GM21723 (cell line): ENCODE results near the gene FASTKD2.
"Not testable (repeated sequence)": the region's sequence is repeated elsewhere in the genome, so short reads cannot be mapped to it uniquely, and the experiment has no call there.

Experiments used
- ATAC-seq: cut with Tn5 transposase; IDR thresholded peaks from one replicate; pipeline ENCODE4 v1.9.1; 2021; ENCODE audit warnings: mild to moderate bottlenecking, moderate library complexity; ENCODE audit not compliant: unreplicated experiment

FASTKD2 gene

GRCh38 chr2:206790311-206790935 lies 25.0 kb downstream of the FASTKD2 start:
- no peak for ATAC-seq

GRCh38 chr2:206792645-206793044 lies 27.2 kb downstream of the FASTKD2 start:
- no peak for ATAC-seq

DNA sequence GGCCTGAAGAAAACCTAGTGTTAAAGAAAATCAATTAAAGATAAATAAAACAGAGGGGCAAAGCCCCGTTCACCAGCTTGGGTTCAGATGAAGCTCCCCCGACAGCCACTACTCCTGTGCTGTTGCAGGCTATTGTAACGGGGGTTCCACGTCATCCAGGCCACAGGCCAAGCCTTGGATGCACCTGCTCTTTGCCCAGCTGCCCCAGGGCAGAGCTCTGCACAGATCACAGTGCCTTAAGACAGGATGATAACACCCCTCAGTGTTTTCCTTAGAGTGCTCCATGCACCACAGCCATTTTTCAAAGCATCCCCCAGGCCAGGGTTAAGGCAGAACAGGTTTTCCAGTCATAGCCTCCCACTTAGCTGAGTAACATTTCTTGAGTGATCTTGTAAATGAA lies 32.0 kb downstream of the FASTKD2 start:
- ATAC-seq: no peak

GRCh38 chr2:206798000-206798399 lies 32.6 kb downstream of the FASTKD2 start:
- no peak for ATAC-seq

- ATAC-seq: no peak
Measured at GRCh38 chr2:206799083-206799482, 33.7 kb downstream of the FASTKD2 start.

DNA sequence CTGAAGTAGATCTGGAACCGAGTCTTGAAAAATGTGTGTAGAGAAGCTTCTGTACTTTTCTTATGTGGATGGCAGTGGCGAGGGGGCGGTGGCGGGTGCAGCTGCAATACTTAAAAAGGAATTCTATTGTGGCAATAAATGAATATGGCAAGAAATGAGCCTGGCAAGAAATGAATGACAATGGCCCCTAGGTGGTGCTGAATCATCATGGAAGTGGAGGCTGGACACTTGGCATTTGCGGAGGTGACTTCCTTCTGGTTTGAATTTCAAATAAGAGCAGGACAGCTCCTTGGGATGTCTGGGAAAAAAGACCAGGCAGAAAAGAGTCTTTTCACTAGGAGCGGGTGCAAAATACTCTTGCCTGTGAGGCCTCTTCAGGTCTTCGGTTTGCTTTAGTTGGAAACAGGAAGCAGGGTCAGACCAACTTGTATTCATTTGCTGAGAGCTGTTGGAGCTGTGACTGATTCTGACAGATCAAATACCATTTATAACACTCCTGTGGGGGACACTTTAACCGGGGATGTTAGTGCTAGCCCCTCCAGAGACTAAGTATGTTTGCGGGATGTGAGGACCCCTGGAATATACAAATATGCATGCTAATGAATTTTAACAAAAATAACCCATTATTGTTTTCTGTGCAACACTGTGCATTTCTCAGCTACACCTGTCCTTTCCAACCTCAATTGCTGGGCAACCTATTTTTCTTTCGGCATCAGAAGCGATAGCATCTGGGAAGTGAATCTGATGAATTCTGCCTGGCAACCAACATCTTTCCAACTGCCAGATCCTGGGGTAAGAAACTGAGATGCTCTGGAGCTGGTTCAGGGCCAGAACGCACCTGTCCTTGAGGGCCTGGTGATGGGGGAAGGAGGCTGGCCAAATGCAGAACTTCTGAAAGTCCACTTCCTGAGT lies 35.4 kb downstream of the FASTKD2 start:
- peak; percentile 74 for ATAC-seq

DNA sequence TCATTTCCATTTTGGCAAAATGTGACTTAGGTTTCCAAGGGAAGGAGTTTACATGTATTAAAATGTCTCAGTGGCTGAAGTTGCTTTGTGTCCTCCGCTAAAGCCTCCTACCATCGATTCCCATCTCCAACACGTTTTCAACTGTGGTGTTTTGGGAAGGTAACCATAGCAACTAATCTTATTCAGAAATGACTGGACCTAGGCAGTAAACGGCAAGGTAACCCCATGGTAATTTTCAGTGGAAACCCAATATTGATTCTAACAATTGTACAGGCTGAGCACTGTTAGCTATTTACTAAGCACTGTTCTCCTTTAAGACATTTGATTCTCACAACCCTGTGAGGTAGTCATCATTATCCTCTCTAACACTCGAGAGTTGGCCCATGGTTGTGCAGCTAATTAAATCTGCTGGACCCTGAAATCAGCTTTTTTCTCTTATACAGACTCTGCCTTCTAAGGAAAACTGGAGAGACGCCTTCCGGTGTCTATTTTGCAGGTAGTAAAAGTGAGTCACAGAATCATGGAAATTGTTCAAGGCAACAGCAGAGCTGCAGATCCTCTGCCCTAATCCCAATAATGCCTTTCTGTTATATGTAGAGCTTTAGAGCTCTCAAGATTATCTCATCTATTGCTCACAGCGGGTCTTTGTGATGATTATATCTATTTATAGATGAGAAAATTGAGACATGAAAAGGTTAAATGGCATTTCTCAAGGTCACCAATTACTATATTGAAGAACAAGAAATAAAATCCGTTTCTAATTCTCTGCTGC lies 36.2 kb downstream of the FASTKD2 start:
- no peak for ATAC-seq

DNA sequence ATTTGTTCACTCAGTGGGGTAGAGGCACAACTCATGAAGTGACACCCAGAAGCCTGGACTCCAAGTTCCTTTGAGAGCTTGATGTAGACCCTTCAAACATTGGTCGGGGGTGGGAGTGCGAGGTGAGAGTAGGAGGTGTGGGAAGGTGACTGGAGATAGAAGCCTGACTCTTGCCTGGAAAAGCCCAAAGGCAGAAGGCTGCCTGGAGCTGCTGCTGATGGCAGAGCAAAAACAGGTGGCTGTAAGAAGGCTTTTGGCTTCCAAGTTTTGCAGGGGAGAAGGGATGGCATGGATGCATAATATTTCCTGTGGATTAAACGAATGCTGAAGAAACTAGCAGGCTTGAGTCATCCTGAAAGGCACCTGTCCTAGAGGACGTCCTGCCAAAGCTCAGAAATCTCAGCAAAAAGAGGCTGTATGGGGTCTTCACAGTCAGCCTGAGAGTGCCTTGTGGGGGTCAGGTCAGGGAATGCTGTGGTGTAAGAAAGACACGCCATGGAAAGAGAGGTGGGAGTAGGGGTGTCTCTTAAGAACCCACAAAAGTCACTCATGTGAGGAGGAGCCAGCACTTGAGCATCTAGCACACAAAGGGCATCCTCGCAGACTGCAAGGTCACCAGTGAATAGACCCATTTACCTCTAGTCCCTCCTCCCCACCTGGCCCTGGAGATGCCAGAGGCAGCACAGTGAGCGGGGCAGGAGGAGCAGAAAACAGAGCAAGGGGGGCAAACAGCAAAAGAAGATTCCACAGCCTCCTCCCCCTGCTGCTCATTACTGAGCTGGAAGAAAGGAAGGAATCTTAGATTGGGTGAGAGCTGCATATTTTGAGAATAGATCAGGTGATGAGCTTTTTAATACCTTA lies 37.5 kb downstream of the FASTKD2 start:
- no peak for ATAC-seq

- ATAC-seq: no peak
Measured at GRCh38 chr2:206804326-206804725, 38.9 kb downstream of the FASTKD2 start.

GRCh38 chr2:206805887-206806607 lies 40.6 kb downstream of the FASTKD2 start:
- no peak for ATAC-seq

DNA sequence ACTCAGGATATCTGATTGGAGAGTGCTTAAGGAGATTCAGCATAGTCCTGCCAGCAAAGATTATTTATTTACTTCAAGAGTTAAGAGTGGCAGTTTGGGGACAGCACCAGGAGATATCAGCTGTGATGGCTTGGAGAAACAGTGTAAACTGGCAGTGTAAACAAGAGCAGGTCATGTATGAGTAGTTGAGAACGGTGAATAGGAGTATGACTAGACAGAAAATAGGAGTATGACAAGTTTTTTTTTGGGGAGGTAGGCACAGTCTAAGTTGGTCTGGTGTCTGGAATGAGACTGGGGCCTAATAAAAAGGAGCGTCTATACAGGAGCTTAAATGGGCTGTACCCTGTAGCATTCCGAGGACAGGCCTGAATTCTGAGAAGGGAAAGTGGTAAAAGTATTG lies 42.2 kb downstream of the FASTKD2 start:
- ATAC-seq: not testable (repeated sequence)

GRCh38 chr2:206812471-206812870 lies 47.1 kb downstream of the FASTKD2 start:
- not testable (repeated sequence) for ATAC-seq

GRCh38 chr2:206814498-206814897 lies 49.1 kb downstream of the FASTKD2 start:
- ATAC-seq: no peak

DNA sequence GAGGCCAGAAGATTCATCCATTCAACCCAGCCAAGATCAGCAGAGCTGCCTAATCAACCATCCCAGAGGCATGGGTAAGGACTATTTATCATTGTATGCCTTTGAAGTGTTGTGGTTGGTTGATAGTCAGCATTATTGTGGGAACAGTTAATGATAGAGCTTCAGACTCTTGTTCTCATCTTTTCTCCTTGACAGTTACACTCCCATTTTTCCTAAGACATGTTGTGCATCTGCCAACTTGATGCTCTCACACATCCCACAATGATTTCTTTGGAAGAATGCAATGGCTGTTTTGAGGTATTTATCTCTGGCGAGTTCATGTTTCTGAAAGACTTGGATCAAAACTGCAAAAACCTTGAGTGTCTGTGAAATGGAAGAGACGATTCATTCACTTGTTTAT lies 55.4 kb downstream of the FASTKD2 start:
- no peak for ATAC-seq

DNA sequence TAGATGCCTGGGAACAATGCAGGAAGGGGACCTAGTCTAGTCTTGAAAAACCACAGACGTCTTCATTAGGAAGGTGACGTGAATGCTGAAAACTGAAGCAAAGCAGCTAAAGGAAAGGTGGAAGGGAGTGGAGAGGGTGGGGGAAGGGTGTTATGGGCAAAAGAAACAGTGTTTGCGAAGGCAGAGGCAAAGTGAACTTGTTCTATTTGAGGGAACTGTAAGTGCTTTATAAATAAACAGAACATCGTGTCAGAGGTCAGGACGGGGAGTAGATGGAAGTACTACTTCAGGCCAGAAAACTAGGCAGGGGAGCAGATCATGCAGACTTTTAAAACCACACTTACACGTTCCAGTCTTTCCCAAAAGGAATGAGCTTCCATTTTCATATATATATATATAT lies 57.8 kb downstream of the FASTKD2 start:
- ATAC-seq: no peak

- no peak for ATAC-seq
Measured at GRCh38 chr2:206824087-206824618, 58.7 kb downstream of the FASTKD2 start.

DNA sequence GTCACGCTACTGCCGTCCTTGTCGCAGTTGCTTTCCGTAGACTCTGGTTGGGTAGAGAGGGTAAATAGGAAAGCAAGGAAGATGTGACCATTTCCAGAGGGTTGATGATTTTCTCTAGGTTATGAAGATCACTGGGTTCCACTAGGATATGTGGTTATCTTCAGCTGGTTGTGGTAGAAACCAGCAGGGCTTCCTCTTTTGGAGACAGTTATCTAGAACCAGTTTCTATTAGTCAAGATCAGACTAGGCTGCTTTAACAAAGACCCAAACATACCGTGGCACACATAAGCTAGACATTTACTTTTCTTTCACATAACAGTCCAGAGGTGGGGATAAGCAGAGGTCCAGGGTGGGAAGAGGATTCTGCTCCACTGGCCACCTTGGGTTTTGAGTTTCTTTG lies 59.6 kb downstream of the FASTKD2 start:
- ATAC-seq: no peak

DNA sequence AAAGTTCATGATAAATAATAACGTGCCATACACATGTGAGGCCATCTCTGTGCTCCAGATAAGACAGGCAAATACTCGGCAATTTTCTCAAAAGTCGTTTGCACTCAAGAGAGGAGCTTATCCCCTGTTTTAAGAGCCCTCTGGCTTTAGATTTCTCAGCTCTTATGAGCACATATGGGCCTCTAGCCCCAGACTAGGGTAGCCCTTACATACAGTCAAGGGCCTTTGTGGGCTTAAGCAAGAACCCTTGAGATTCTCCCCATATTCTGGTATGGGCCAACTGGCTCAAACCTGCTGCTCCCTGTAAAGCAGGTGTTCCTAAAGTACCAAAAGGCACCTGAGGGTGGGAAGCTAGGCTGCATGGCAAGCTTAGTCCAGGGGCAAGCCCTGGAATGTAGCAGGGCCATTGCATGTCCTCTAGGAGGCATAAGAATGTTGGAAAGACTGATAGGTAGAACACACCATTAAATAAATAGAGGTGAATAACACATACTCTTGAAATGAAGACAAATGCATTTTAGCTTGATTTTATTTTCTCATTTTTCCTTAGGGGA lies 66.1 kb downstream of the FASTKD2 start:
- no peak for ATAC-seq

GRCh38 chr2:206832873-206833272 lies 67.5 kb downstream of the FASTKD2 start:
- ATAC-seq: no peak
